Parathyroid adenoma (tissue), 2 donors: Measurements from ENCODE around the gene MAN2A2.

Experiments used
- H2AFZ ChIP-seq: fragments of 300-600 bp; sonication (generic); one replicate; pipeline ENCODE4 v1.7.0; 2017; ENCODE audit warnings: antibody characterized with exemption, mild to moderate bottlenecking
- H3K27ac ChIP-seq: fragments of 300-600 bp; sonication (generic); one replicate; pipeline ENCODE4 v1.7.0; 2017
- H3K27me3 ChIP-seq: fragments of 300-600 bp; sonication (generic); one replicate; pipeline ENCODE4 v1.7.0; 2017; ENCODE audit warnings: low read length; ENCODE audit not compliant: control insufficient read depth, insufficient read depth
- H3K36me3 ChIP-seq: fragments of 300-600 bp; sonication (generic); one replicate; pipeline ENCODE4 v1.7.0; 2017; ENCODE audit warnings: low read length; ENCODE audit not compliant: control insufficient read depth, insufficient read depth
- H3K4me1 ChIP-seq: fragments of 300-600 bp; sonication (generic); one replicate; pipeline ENCODE4 v1.7.0; 2017; ENCODE audit warnings: control low read depth
- H3K4me2 ChIP-seq: fragments of 300-600 bp; sonication (generic); one replicate; pipeline ENCODE4 v1.7.0; 2017; ENCODE audit warnings: low read length
- H3K4me3 ChIP-seq: fragments of 300-600 bp; sonication (generic); one replicate; pipeline ENCODE4 v1.7.0; 2017; ENCODE audit warnings: low read depth, low read length
- H3K79me2 ChIP-seq: fragments of 300-600 bp; sonication (generic); one replicate; pipeline ENCODE4 v1.7.0; 2017; ENCODE audit warnings: control low read depth
- H3K9ac ChIP-seq: fragments of 300-600 bp; sonication (generic); one replicate; pipeline ENCODE4 v1.7.0; 2017; ENCODE audit warnings: mild to moderate bottlenecking
- H3K9me3 ChIP-seq: fragments of 300-600 bp; sonication (generic); one replicate; pipeline ENCODE4 v1.7.0; 2017; ENCODE audit warnings: low read length; ENCODE audit not compliant: control insufficient read depth
- CTCF ChIP-seq: fragments of 300-600 bp; sonication (generic); IDR thresholded peaks from one replicate; pipeline ENCODE4 v1.7.0; 2017; ENCODE audit warnings: antibody characterized with exemption, mild to moderate bottlenecking
- donor health status: primary hyperparathyroidism.

The MAN2A2 gene

GRCh38 chr15:90939756-90940155 is 36.7 kb downstream of the MAN2A2 start:
- TF ChIP-seq CTCF = no peak
- Histone ChIP-seq H3K4me1 (no peaks in the 10 kb centered on the region), H2AFZ (no peak overlapping the region), H3K4me3 (no peak overlapping the region), H3K9me3 (no peaks in the 10 kb centered on the region), H3K36me3 (no peaks in the 10 kb centered on the region), H3K27ac (no peak overlapping the region), H3K9ac (no peak overlapping the region), H3K27me3 (no peaks in the 10 kb centered on the region), H3K79me2 (no peaks in the 10 kb centered on the region), H3K4me2 (no peak overlapping the region)

GRCh38 chr15:90941038-90941437 is 37.9 kb downstream of the MAN2A2 start:
- no peaks in the 10 kb centered on the region for H3K9me3 ChIP-seq
- no peak overlapping the region for H3K9ac ChIP-seq
- H3K27me3 ChIP-seq = no peaks in the 10 kb centered on the region
- H3K36me3 ChIP-seq = no peaks in the 10 kb centered on the region
- no peak overlapping the region for H3K4me2 ChIP-seq
- H3K79me2 ChIP-seq = no peaks in the 10 kb centered on the region
- H3K4me1 ChIP-seq = no peaks in the 10 kb centered on the region
- H2AFZ ChIP-seq = no peak overlapping the region
- H3K27ac ChIP-seq = no peak overlapping the region
- H3K4me3 ChIP-seq = no peak overlapping the region
- TF ChIP-seq CTCF = no peak

GRCh38 chr15:90942354-90943120 is 39.4 kb downstream of the MAN2A2 start:
- H2AFZ ChIP-seq = no peak overlapping the region
- H3K27ac ChIP-seq = no peak overlapping the region
- no peaks in the 10 kb centered on the region for H3K36me3 ChIP-seq
- H3K9me3 ChIP-seq = no peaks in the 10 kb centered on the region
- H3K9ac ChIP-seq = no peak overlapping the region
- no peak overlapping the region for H3K4me3 ChIP-seq
- TF ChIP-seq CTCF = no peak
- H3K27me3 ChIP-seq = no peaks in the 10 kb centered on the region
- no peaks in the 10 kb centered on the region for H3K79me2 ChIP-seq
- H3K4me2 ChIP-seq = no peak overlapping the region
- no peaks in the 10 kb centered on the region for H3K4me1 ChIP-seq

- no peaks in the 10 kb centered on the region for H3K9me3 ChIP-seq
- no peak overlapping the region for H3K4me2 ChIP-seq
- no peak overlapping the region for H3K9ac ChIP-seq
- no peaks in the 10 kb centered on the region for H3K27me3 ChIP-seq
- no peak for TF ChIP-seq CTCF
- no peaks in the 10 kb centered on the region for H3K36me3 ChIP-seq
- no peak overlapping the region for H2AFZ ChIP-seq
- no peaks in the 10 kb centered on the region for H3K79me2 ChIP-seq
- H3K4me1 ChIP-seq = no peaks in the 10 kb centered on the region
- H3K4me3 ChIP-seq = no peak overlapping the region
- H3K27ac ChIP-seq = no peak overlapping the region
Observed at GRCh38 chr15:90945091-90945490, 42.0 kb downstream of the MAN2A2 start.

GRCh38 chr15:90946538-90946937 is 43.4 kb downstream of the MAN2A2 start:
- Histone ChIP-seq H3K4me3 (no peak overlapping the region), H3K79me2 (no peaks in the 10 kb centered on the region), H3K27me3 (no peaks in the 10 kb centered on the region), H3K27ac (no peak overlapping the region), H2AFZ (no peak overlapping the region), H3K9ac (no peak overlapping the region), H3K4me2 (no peak overlapping the region), H3K4me1 (no peaks in the 10 kb centered on the region), H3K36me3 (no peaks in the 10 kb centered on the region), H3K9me3 (no peaks in the 10 kb centered on the region)
- TF ChIP-seq CTCF = no peak
